ENCODE results near the gene IRAK1BP1. TPM values are rescaled to one million over a fixed set of nuclear protein-coding genes. Genes with fewer than 3 reads are reported as not detected.

Gene IRAK1BP1
- total and polyA plus RNA-seq, 10 of the 15 experiments (the other 5 are each of a cell fraction or from before 2014, with no cell fraction given), result 2.3 to 6.7 (median 3.9) TPM

- TF ChIP-seq MEF2B (IDR thresholded peaks at IDR 0.05; ENCODE audit: partially characterized antibody, poor library complexity, severe bottlenecking) (no peak), SUPT20H (IDR thresholded peaks at IDR 0.05; ENCODE audit: borderline replicate concordance, control insufficient read depth, low read depth, low read length) (no peak), SPI1 (IDR thresholded peaks at IDR 0.05; ENCODE audit: borderline replicate concordance, insufficient read depth, low read depth, low read length) (no peak), FOXK2 (IDR thresholded peaks at IDR 0.05) (no peak), NFYB (IDR thresholded peaks at IDR 0.05; ENCODE audit: insufficient read depth, low read depth, low read length) (no peak), SUZ12 (IDR thresholded peaks at IDR 0.05; ENCODE audit: unreplicated experiment) (no peak)
- TF ChIP-seq, protein P1, sequence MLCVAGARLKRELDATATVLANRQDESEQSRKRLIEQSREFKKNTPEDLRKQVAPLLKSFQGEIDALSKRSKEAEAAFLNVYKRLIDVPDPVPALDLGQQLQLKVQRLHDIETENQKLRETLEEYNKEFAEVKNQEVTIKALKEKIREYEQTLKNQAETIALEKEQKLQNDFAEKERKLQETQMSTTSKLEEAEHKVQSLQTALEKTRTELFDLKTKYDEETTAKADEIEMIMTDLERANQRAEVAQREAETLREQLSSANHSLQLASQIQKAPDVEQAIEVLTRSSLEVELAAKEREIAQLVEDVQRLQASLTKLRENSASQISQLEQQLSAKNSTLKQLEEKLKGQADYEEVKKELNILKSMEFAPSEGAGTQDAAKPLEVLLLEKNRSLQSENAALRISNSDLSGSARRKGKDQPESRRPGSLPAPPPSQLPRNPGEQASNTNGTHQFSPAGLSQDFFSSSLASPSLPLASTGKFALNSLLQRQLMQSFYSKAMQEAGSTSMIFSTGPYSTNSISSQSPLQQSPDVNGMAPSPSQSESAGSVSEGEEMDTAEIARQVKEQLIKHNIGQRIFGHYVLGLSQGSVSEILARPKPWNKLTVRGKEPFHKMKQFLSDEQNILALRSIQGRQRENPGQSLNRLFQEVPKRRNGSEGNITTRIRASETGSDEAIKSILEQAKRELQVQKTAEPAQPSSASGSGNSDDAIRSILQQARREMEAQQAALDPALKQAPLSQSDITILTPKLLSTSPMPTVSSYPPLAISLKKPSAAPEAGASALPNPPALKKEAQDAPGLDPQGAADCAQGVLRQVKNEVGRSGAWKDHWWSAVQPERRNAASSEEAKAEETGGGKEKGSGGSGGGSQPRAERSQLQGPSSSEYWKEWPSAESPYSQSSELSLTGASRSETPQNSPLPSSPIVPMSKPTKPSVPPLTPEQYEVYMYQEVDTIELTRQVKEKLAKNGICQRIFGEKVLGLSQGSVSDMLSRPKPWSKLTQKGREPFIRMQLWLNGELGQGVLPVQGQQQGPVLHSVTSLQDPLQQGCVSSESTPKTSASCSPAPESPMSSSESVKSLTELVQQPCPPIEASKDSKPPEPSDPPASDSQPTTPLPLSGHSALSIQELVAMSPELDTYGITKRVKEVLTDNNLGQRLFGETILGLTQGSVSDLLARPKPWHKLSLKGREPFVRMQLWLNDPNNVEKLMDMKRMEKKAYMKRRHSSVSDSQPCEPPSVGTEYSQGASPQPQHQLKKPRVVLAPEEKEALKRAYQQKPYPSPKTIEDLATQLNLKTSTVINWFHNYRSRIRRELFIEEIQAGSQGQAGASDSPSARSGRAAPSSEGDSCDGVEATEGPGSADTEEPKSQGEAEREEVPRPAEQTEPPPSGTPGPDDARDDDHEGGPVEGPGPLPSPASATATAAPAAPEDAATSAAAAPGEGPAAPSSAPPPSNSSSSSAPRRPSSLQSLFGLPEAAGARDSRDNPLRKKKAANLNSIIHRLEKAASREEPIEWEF (IDR thresholded peaks at IDR 0.05; ENCODE audit: insufficient replicate concordance, low read depth, low read length), result no peak
Measured at GRCh38 chr6:78947529-78947928, 80.2 kb downstream of the IRAK1BP1 start (continued).

- intact Hi-C loops (cut with micrococcal nuclease; ENCODE audit: unreplicated experiment), result no loop called here
- H3K4me1 ChIP-seq (ENCODE audit: control insufficient read depth, insufficient read depth, low read length), result no peaks in the 10 kb centered on the region
- no peak overlapping the region for H3K27ac ChIP-seq (ENCODE audit: control insufficient read depth, insufficient read depth)
- ChIA-PET POLR2A (no interaction called here), CTCF (no interaction called here), RAD21 (ENCODE audit: unreplicated experiment) (no interaction called here), SMC1A (ENCODE audit: uncharacterized antibody, unreplicated experiment) (no interaction called here)
- no peaks in the 10 kb centered on the region for H4K20me1 ChIP-seq (ENCODE audit: control insufficient read depth, insufficient read depth)
- H3K4me3 ChIP-seq, result no peak overlapping the region
- no peak overlapping the region for H3K4me2 ChIP-seq (ENCODE audit: control insufficient read depth, insufficient read depth)
- no TSS peak for BruUV-seq (replicated peaks)
- H3K9ac ChIP-seq (ENCODE audit: control insufficient read depth, insufficient read depth, low read length), result no peak overlapping the region
- WGBS (ENCODE audit: insufficient coverage, insufficient replicate concordance, low lambda C conversion rate, missing lambda C conversion rate), result 79% methylated on average over 2 of the region's 2 CpGs
- no peak overlapping the region for H2AFZ ChIP-seq (ENCODE audit: control insufficient read depth, low read depth, low read length)
- H3K27me3 ChIP-seq (replicated peaks in 1 of 2; ENCODE audit: control insufficient read depth in 2 of 2, insufficient read depth in 2 of 2, low read length in 1 of 2), result no peaks in the 10 kb centered on the region
- no peak for TF ChIP-seq ZNF207 (IDR thresholded peaks at IDR 0.05; ENCODE audit: borderline replicate concordance)
- DNase-seq (ENCODE audit: low read depth, low spot score) (no peak), ATAC-seq (no peak), FAIRE-seq (no peak)
- H3K9me3 ChIP-seq (replicated peaks; ENCODE audit: control insufficient read depth, insufficient read depth, low read length), result peaks cover 8% of the 10 kb centered on the region; the same call in 2 of the 3 replicates
- H3K79me2 ChIP-seq (ENCODE audit: control insufficient read depth, insufficient read depth, low read length), result no peaks in the 10 kb centered on the region
- peaks cover 1 to 50% of the 10 kb centered on the region in 2 experiments for H3K36me3 ChIP-seq (ENCODE audit: control insufficient read depth in 2 of 2, insufficient read depth in 2 of 2, low read length in 1 of 2)
- in situ Hi-C loops (cut with MboI), result no loop called here
Measured at GRCh38 chr6:78947962-78948361, 80.6 kb downstream of the IRAK1BP1 start.
